ENCODE data around the gene REN.

Gene REN

DNA sequence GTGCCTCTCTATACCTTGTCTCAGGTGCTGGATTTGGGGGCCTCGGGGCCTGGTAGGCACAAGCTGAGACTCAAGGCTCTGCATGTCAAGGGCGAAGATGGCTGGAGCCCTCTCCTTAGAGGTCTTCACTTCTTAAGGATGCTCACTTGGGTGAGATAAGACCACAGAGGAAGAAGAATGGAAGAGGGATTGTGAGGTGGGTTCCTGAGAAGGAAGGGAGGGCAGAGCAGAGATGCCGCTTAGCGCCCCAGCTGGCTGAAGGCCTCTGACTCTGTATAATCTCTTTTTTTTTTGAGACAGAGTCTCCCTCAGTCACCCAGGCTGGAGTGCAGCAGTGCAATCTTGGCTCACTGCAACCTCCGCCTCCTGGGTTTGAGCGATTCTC lies 61.0 kb downstream of the REN start:
- H3K27me3 ChIP-seq (ENCODE audit: insufficient read depth, poor library complexity, severe bottlenecking), result peaks cover 3% of the 10 kb centered on the region
- H3K27ac ChIP-seq (replicated peaks), result no peak overlapping the region
- H3K4me3 ChIP-seq (replicated peaks; ENCODE audit: insufficient read depth, low read length), result no peak overlapping the region
- no peak for DNase-seq (ENCODE audit: low read depth in 1 of 2, low spot score in 1 of 2)
- TF ChIP-seq GABPA (IDR thresholded peaks at IDR 0.05; ENCODE audit: low read depth) (no peak), POLR2AphosphoS5 (IDR thresholded peaks at IDR 0.05; ENCODE audit: low read depth) (no peak), SPI1 (IDR thresholded peaks at IDR 0.05; ENCODE audit: borderline replicate concordance, low read depth) (no peak)
- TF ChIP-seq, protein P1, sequence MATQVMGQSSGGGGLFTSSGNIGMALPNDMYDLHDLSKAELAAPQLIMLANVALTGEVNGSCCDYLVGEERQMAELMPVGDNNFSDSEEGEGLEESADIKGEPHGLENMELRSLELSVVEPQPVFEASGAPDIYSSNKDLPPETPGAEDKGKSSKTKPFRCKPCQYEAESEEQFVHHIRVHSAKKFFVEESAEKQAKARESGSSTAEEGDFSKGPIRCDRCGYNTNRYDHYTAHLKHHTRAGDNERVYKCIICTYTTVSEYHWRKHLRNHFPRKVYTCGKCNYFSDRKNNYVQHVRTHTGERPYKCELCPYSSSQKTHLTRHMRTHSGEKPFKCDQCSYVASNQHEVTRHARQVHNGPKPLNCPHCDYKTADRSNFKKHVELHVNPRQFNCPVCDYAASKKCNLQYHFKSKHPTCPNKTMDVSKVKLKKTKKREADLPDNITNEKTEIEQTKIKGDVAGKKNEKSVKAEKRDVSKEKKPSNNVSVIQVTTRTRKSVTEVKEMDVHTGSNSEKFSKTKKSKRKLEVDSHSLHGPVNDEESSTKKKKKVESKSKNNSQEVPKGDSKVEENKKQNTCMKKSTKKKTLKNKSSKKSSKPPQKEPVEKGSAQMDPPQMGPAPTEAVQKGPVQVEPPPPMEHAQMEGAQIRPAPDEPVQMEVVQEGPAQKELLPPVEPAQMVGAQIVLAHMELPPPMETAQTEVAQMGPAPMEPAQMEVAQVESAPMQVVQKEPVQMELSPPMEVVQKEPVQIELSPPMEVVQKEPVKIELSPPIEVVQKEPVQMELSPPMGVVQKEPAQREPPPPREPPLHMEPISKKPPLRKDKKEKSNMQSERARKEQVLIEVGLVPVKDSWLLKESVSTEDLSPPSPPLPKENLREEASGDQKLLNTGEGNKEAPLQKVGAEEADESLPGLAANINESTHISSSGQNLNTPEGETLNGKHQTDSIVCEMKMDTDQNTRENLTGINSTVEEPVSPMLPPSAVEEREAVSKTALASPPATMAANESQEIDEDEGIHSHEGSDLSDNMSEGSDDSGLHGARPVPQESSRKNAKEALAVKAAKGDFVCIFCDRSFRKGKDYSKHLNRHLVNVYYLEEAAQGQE (IDR thresholded peaks at IDR 0.05; ENCODE audit: insufficient replicate concordance, low read depth), result no peak
- TF ChIP-seq, protein P2, sequence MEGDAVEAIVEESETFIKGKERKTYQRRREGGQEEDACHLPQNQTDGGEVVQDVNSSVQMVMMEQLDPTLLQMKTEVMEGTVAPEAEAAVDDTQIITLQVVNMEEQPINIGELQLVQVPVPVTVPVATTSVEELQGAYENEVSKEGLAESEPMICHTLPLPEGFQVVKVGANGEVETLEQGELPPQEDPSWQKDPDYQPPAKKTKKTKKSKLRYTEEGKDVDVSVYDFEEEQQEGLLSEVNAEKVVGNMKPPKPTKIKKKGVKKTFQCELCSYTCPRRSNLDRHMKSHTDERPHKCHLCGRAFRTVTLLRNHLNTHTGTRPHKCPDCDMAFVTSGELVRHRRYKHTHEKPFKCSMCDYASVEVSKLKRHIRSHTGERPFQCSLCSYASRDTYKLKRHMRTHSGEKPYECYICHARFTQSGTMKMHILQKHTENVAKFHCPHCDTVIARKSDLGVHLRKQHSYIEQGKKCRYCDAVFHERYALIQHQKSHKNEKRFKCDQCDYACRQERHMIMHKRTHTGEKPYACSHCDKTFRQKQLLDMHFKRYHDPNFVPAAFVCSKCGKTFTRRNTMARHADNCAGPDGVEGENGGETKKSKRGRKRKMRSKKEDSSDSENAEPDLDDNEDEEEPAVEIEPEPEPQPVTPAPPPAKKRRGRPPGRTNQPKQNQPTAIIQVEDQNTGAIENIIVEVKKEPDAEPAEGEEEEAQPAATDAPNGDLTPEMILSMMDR (IDR thresholded peaks at IDR 0.05; ENCODE audit: insufficient read depth, low read length), result no peak

Measured in HL-60 (cell line).